MM.1S (cell line): Measurements from ENCODE around the gene PRB2.

Experiments used
- DNase-seq: peaks from one replicate; pipeline ENCODE4 v3.0.0-alpha.2; 2015
- H2AFZ ChIP-seq: fragments of 300-600 bp; sonication (generic); 2 replicates; pipeline ENCODE4 v1.6.0; 2016; ENCODE audit warnings: antibody characterized with exemption, low read length
- H3F3A ChIP-seq: fragments of 300-600 bp; sonication (generic); 2 replicates; pipeline ENCODE4 v1.6.1; 2016; ENCODE audit warnings: mild to moderate bottlenecking, antibody characterized with exemption, low read length, moderate library complexity, mixed read lengths; ENCODE audit not compliant: insufficient read depth
- H3K27ac ChIP-seq: fragments of 300-600 bp; sonication (generic); 2 replicates; pipeline ENCODE4 v1.5.1; 2016; ENCODE audit warnings: mild to moderate bottlenecking, low read length
- H3K27me3 ChIP-seq: fragments of 300-600 bp; sonication (generic); replicated peaks from 2 replicates; pipeline ENCODE4 v1.6.0; 2016; ENCODE audit warnings: low read length; ENCODE audit not compliant: insufficient read depth
- H3K36me3 ChIP-seq: fragments of 300-600 bp; sonication (generic); replicated peaks from 2 replicates; pipeline ENCODE4 v1.6.1; 2016; ENCODE audit warnings: mild to moderate bottlenecking, low read length, mixed read lengths; ENCODE audit not compliant: insufficient read depth
- H3K4me1 ChIP-seq: fragments of 300-600 bp; sonication (generic); 2 replicates; pipeline ENCODE4 v1.6.1; 2016; ENCODE audit warnings: low read length, mixed read lengths
- H3K4me2 ChIP-seq: fragments of 300-600 bp; sonication (generic); 2 replicates; pipeline ENCODE4 v1.6.0; 2016; ENCODE audit warnings: low read depth, low read length
- H3K4me3 ChIP-seq: fragments of 300-600 bp; sonication (generic); 2 replicates; pipeline ENCODE4 v1.5.1; 2016; ENCODE audit warnings: low read length, mixed read lengths
- H3K79me2 ChIP-seq: fragments of 300-600 bp; sonication (generic); 2 replicates; pipeline ENCODE4 v1.6.1; 2016; ENCODE audit warnings: mixed run types, low read length, mixed read lengths
- H3K9ac ChIP-seq: fragments of 300-600 bp; sonication (generic); 2 replicates; pipeline ENCODE4 v1.6.1; 2016; ENCODE audit warnings: low read length, mixed read lengths
- H3K9me2 ChIP-seq: fragments of 300-600 bp; sonication (generic); replicated peaks from 2 replicates; pipeline ENCODE4 v1.6.1; 2016; ENCODE audit warnings: mild to moderate bottlenecking, low read length, mixed read lengths; ENCODE audit not compliant: insufficient read depth
- H3K9me3 ChIP-seq: fragments of 300-600 bp; sonication (generic); replicated peaks from 2 replicates; pipeline ENCODE4 v1.6.1; 2016; ENCODE audit warnings: mild to moderate bottlenecking, low read length, mixed read lengths; ENCODE audit not compliant: insufficient read depth
- H4K20me1 ChIP-seq: fragments of 300-600 bp; sonication (generic); 2 replicates; pipeline ENCODE4 v1.6.1; 2016; ENCODE audit warnings: mild to moderate bottlenecking, low read length, moderate library complexity, mixed read lengths; ENCODE audit not compliant: insufficient read depth
- CTCF ChIP-seq: fragments of 300-600 bp; sonication (generic); IDR thresholded peaks from 2 replicates; pipeline ENCODE4 v1.5.1; 2016; ENCODE audit warnings: antibody characterized with exemption, low read length, mixed read lengths
- EZH2 ChIP-seq: fragments of 300-600 bp; sonication (generic); optimal IDR thresholded peaks from 2 replicates; pipeline ENCODE3; 2017; ENCODE audit warnings: low read depth, mild to moderate bottlenecking, antibody characterized with exemption, low read length, mixed read lengths
- EZH2phosphoT487 ChIP-seq: fragments of 300-600 bp; sonication (generic); IDR thresholded peaks from 2 replicates; pipeline ENCODE4 v1.6.1; 2018; ENCODE audit warnings: antibody characterized with exemption, low read length

PRB2 gene

GRCh38 chr12:11347810-11348209 is 47.6 kb downstream of the PRB2 start:
- no peaks in the 10 kb centered on the region for H3K27me3 ChIP-seq

GRCh38 chr12:11344500-11344899 is 50.9 kb downstream of the PRB2 start:
- Histone ChIP-seq H3K4me1 (no peaks in the 10 kb centered on the region), H4K20me1 (no peaks in the 10 kb centered on the region), H3K27me3 (no peaks in the 10 kb centered on the region), H3K4me2 (no peak overlapping the region), H3K79me2 (no peaks in the 10 kb centered on the region), H3K36me3 (no peaks in the 10 kb centered on the region), H3K27ac (no peak overlapping the region), H3K9me2 (no peaks in the 10 kb centered on the region), H3K4me3 (no peak overlapping the region), H3K9me3 (no peaks in the 10 kb centered on the region), H3K9ac (no peak overlapping the region), H2AFZ (no peak overlapping the region), H3F3A (no peaks in the 10 kb centered on the region)
- DNase-seq: no peak
- no peak for TF ChIP-seq CTCF
- no peak for TF ChIP-seq EZH2phosphoT487
- TF ChIP-seq EZH2: no peak

More at GRCh38 chr12:11347810-11348209, 47.6 kb downstream of the PRB2 start:
- no peaks in the 10 kb centered on the region for H3K79me2 ChIP-seq
- no peaks in the 10 kb centered on the region for H3K9me2 ChIP-seq
- H2AFZ ChIP-seq: no peak overlapping the region
- no peaks in the 10 kb centered on the region for H3K4me1 ChIP-seq
- H3K9me3 ChIP-seq: no peaks in the 10 kb centered on the region
- H3K36me3 ChIP-seq: no peaks in the 10 kb centered on the region
- H3K4me2 ChIP-seq: no peak overlapping the region
- H3F3A ChIP-seq: no peaks in the 10 kb centered on the region
- H3K9ac ChIP-seq: no peak overlapping the region
- peak; percentile 20 for TF ChIP-seq CTCF
- no peak for TF ChIP-seq EZH2
- no peak overlapping the region for H3K4me3 ChIP-seq
- no peak for DNase-seq
- no peak overlapping the region for H3K27ac ChIP-seq
- H4K20me1 ChIP-seq: no peaks in the 10 kb centered on the region
